Gastrocnemius medialis (tissue), 4 donors: ENCODE measurements around the gene NKX6-2. TPM values are rescaled to one million over a fixed set of nuclear protein-coding genes. Genes with fewer than 3 reads are reported as not detected.

ENCODE experiments used
- ATAC-seq, 2 donors: fragments of 150-250 bp; one replicate each; pipeline ENCODE4 v1.9.1; 2016
- DNase-seq, 2 donors: peaks; one replicate each; pipeline ENCODE4 v3.0.0-alpha.2; 2019
- H3K27ac ChIP-seq, 4 donors: fragments of 200-600 bp; sonication (generic); 1 replicate in 1 of 4; 2 replicates in 3 of 4; pipeline ENCODE4 v1.5.1; 2016 to 2018; ENCODE audit warnings: mild to moderate bottlenecking in 2 of 4, moderate library complexity in 1 of 4
- H3K27me3 ChIP-seq, 3 donors: fragments of 200-600 bp; sonication (generic) in 2 of 3; 1 replicate in 1 of 3; 2 replicates in 2 of 3; pipeline versions ENCODE4 v1.5.1 to v1.6.0; 2016 to 2019; ENCODE audit warnings: mild to moderate bottlenecking in 1 of 3, moderate library complexity in 1 of 3
- H3K36me3 ChIP-seq, 2 donors: fragments of 200-600 bp; sonication (generic) in 1 of 2; one replicate each; pipeline ENCODE4 v1.5.1; 2017 to 2018
- H3K4me1 ChIP-seq, 2 donors: fragments of 200-600 bp; sonication (generic) in 1 of 2; one replicate each; pipeline ENCODE4 v1.5.1; 2016 to 2017; ENCODE audit warnings: mild to moderate bottlenecking in 2 of 2
- H3K4me3 ChIP-seq, 4 donors: fragments of 200-600 bp; sonication (generic) in 3 of 4; 1 replicate in 1 of 4; 2 replicates in 3 of 4; pipeline ENCODE4 v1.5.1; 2016 to 2019; ENCODE audit warnings: mild to moderate bottlenecking in 2 of 4
- H3K9me3 ChIP-seq, 3 donors: fragments of 200-600 bp; sonication (generic) in 2 of 3; 1 replicate in 1 of 3; 2 replicates in 2 of 3; pipeline ENCODE4 v1.5.1; 2016 to 2019
- CTCF ChIP-seq, 5 experiments: fragments of 450-650 bp in 3 of 5; fragments of 200-600 bp in 2 of 5; sonication (generic) in 2 of 5; IDR thresholded peaks in 4 of 5; conservative IDR thresholded peaks in 1 of 5; 1 replicate in 4 of 5; 2 replicates in 1 of 5; pipeline ENCODE4 v1.5.1; 2016 to 2019; ENCODE audit warnings: antibody characterized with exemption in 5 of 5, mild to moderate bottlenecking in 3 of 5, moderate library complexity in 3 of 5
- POLR2A ChIP-seq, 2 donors: fragments of 450-650 bp; IDR thresholded peaks; one replicate each; pipeline ENCODE4 v1.6.1; 2017; ENCODE audit warnings: antibody characterized with exemption in 2 of 2, mild to moderate bottlenecking in 2 of 2, moderate library complexity in 2 of 2
- in situ Hi-C, 4 donors: fragments of 200-750 bp; cut with MboI; loops; one replicate each; pipeline versions ENCODE4 v1.15.0 to v1.8.0; 2017; ENCODE audit warnings: low sequenced_read_pairs in 4 of 4
- intact Hi-C: fragments of 100-400 bp; cut with DNase I; formaldehyde crosslinking; loops from one replicate; pipeline ENCODE4 v1.15.1; 2023; ENCODE audit warnings: low total_unique reads
- total RNA-seq, 4 donors: library from RNA; depleted of rRNA; stranded (reverse); fragments of >200 nt; gene quantifications; one replicate each; pipeline versions ENCODE4 v1.1.0 to v1.2.3, GENCODE V29; 2016

The NKX6-2 gene
- total RNA-seq, 4 donors from 2014 or later: 0.09 TPM; not detected in 3

DNA sequence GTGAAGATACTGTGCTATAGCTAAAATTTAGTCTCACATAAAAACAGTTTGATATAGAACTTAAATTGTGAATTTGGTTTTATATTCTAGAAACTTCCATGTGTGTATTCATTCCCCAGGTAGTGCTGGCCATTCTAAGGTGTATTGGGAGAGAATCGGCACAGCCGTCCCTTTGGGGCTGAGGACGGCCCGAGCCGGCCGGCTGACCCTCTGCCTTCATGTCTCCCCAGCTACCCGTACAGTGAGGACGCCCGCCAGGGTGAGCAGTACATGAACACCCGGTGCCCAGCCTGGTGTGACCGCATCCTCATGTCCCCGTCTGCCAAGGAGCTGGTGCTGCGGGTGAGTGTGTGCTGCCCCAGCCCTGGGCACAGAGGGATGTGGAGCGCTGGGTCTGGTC lies 8.5 kb downstream of the NKX6-2 start:
- Histone ChIP-seq H3K9me3 (no peaks in the 10 kb centered on the region), H3K4me1 (no peaks in the 10 kb centered on the region), H3K4me3 (no peak overlapping the region), H3K36me3 (peaks cover 0 to 20% of the 10 kb centered on the region in 2 donors), H3K27ac (no peak overlapping the region), H3K27me3 (no peaks in the 10 kb centered on the region)
- ATAC-seq: no peak
- in situ Hi-C loops: no loop called here
- DNase-seq: no peak
- intact Hi-C loops: no loop called here
- no peak for TF ChIP-seq CTCF (IDR thresholded peaks at IDR 0.05 in 4 of 5, conservative IDR thresholded peaks at IDR 0.05 in 1 of 5)
- TF ChIP-seq POLR2A (IDR thresholded peaks at IDR 0.05): no peak

DNA sequence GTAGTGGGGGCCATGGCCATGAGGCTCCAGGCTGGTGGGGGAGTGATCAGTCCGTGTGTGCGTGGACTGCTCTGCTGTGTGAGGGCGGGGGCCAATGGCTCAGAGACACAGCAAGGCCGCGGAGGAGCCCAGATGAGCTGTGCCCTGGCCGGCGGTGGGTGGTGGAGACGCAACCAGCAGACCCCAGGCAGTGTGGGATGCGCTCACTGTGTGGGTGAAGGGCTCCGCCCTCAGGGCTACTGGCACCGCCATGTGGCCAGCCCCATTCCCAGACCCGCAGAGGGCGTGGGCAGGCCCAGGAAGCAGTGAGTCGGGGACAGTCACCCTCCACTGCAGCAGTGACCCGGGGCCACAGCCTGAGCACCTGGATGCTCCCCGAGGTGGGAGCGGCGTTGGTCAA lies 9.1 kb downstream of the NKX6-2 start:
- in situ Hi-C loops: no loop called here
- ATAC-seq: no peak

GRCh38 chr10:132776186-132776585 lies 9.8 kb downstream of the NKX6-2 start:
- intact Hi-C loops: no loop called here
- Histone ChIP-seq H3K9me3 (no peaks in the 10 kb centered on the region), H3K36me3 (peaks cover 0 to 8% of the 10 kb centered on the region in 2 donors), H3K4me3 (no peak overlapping the region), H3K4me1 (no peaks in the 10 kb centered on the region), H3K27me3 (no peaks in the 10 kb centered on the region), H3K27ac (no peak overlapping the region)
- in situ Hi-C loops: no loop called here
- TF ChIP-seq POLR2A (IDR thresholded peaks at IDR 0.05) (no peak), CTCF (IDR thresholded peaks at IDR 0.05 in 4 of 5, conservative IDR thresholded peaks at IDR 0.05 in 1 of 5) (no peak)
- DNase-seq: no peak
- ATAC-seq: no peak

More for the DNA sequence above, 9.1 kb downstream of the NKX6-2 start:
- Histone ChIP-seq H3K4me3 (no peak overlapping the region), H3K27me3 (no peaks in the 10 kb centered on the region), H3K9me3 (no peaks in the 10 kb centered on the region), H3K4me1 (no peaks in the 10 kb centered on the region), H3K27ac (no peak overlapping the region), H3K36me3 (peaks cover 0 to 15% of the 10 kb centered on the region in 2 donors)
- TF ChIP-seq CTCF (IDR thresholded peaks at IDR 0.05 in 4 of 5, conservative IDR thresholded peaks at IDR 0.05 in 1 of 5) (no peak), POLR2A (IDR thresholded peaks at IDR 0.05) (no peak)
- intact Hi-C loops: no loop called here
- DNase-seq: no peak

GRCh38 chr10:132774902-132775863 lies 10.8 kb downstream of the NKX6-2 start:
- Histone ChIP-seq H3K4me1 (no peaks in the 10 kb centered on the region), H3K4me3 (no peak overlapping the region), H3K9me3 (no peaks in the 10 kb centered on the region), H3K36me3 (peaks cover 0 to 6% of the 10 kb centered on the region in 2 donors), H3K27ac (no peak overlapping the region), H3K27me3 (no peaks in the 10 kb centered on the region)
- ATAC-seq (no peak), DNase-seq (no peak)
- in situ Hi-C loops: no loop called here
- TF ChIP-seq POLR2A (IDR thresholded peaks at IDR 0.05): no peak
- no peak for TF ChIP-seq CTCF (IDR thresholded peaks at IDR 0.05 in 4 of 5, conservative IDR thresholded peaks at IDR 0.05 in 1 of 5)
- intact Hi-C loops: no loop called here
